Gastrocnemius medialis (tissue), 4 donors: ENCODE data around the gene C8A.

Experiments used
- POLR2A ChIP-seq, 2 donors: fragments of 450-650 bp; IDR thresholded peaks; one replicate each; pipeline ENCODE4 v1.6.1; 2017; ENCODE audit warnings: antibody characterized with exemption in 2 of 2, mild to moderate bottlenecking in 2 of 2, moderate library complexity in 2 of 2
- TF ChIP-seq, protein P1 (sequence below), 5 experiments: fragments of 450-650 bp in 3 of 5; fragments of 200-600 bp in 2 of 5; sonication (generic) in 2 of 5; IDR thresholded peaks in 4 of 5; conservative IDR thresholded peaks in 1 of 5; 1 replicate in 4 of 5; 2 replicates in 1 of 5; pipeline ENCODE4 v1.5.1; 2016 to 2019; ENCODE audit warnings: antibody characterized with exemption in 5 of 5, mild to moderate bottlenecking in 3 of 5, moderate library complexity in 3 of 5

DNA sequence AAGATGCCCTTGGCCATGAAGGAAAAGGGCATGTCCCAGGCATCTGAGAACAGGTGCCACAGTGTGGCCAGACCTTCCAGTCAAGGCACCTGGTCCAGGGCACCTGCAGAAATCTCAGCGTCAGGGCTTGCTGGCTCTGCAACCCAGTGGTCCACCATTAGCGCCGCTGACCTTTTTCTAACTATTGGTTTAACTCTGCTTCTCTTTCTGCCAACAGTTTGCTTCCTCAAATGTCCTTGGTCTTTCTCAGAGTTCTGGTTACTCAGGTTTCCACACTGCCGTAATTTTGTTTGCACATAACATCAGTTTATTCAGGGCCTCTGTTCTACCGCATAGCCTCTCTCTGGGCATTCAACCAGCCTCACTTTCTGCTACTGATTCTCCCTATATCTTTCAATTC, 18.9 kb upstream of the C8A start:
- TF ChIP-seq, protein P1, sequence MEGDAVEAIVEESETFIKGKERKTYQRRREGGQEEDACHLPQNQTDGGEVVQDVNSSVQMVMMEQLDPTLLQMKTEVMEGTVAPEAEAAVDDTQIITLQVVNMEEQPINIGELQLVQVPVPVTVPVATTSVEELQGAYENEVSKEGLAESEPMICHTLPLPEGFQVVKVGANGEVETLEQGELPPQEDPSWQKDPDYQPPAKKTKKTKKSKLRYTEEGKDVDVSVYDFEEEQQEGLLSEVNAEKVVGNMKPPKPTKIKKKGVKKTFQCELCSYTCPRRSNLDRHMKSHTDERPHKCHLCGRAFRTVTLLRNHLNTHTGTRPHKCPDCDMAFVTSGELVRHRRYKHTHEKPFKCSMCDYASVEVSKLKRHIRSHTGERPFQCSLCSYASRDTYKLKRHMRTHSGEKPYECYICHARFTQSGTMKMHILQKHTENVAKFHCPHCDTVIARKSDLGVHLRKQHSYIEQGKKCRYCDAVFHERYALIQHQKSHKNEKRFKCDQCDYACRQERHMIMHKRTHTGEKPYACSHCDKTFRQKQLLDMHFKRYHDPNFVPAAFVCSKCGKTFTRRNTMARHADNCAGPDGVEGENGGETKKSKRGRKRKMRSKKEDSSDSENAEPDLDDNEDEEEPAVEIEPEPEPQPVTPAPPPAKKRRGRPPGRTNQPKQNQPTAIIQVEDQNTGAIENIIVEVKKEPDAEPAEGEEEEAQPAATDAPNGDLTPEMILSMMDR (IDR thresholded peaks at IDR 0.05 in 4 of 5, conservative IDR thresholded peaks at IDR 0.05 in 1 of 5) = no peak
- no peak for TF ChIP-seq POLR2A (IDR thresholded peaks at IDR 0.05)
